ENCODE results near the gene ANXA8. TPM values are rescaled to one million over a fixed set of nuclear protein-coding genes. Genes with fewer than 3 reads are reported as not detected.
"Not testable (repeated sequence)": the region's sequence is repeated elsewhere in the genome, so short reads cannot be mapped to it uniquely, and the experiment has no call there.

The ANXA8 gene
- total RNA-seq, 4 donors from 2014 or later: 101 to 213 (median 180) TPM

- WGBS, 2 donors: no CpG with 5 or more reads among the region's 11 CpGs
- DNase-seq; H3K4me1 ChIP-seq; H3K9me3 ChIP-seq; H3K27me3 ChIP-seq; intact Hi-C loops (cut with DNase I); H3K36me3 ChIP-seq; H3K27ac ChIP-seq; H3K4me3 ChIP-seq: not testable (repeated sequence)
Measured at GRCh38 chr10:47477078-47477477, 6.8 kb downstream of the ANXA8 start.

- H3K9me3 ChIP-seq; H3K27me3 ChIP-seq; H3K4me3 ChIP-seq; H3K27ac ChIP-seq; intact Hi-C loops (cut with DNase I); H3K4me1 ChIP-seq; H3K36me3 ChIP-seq; DNase-seq: not testable (repeated sequence)
- 80 to 100% methylated on average over 1 to 3 of the region's 5 CpGs for WGBS, 2 donors
Measured at GRCh38 chr10:47475101-47475500, 8.8 kb downstream of the ANXA8 start.

GRCh38 chr10:47473516-47473915 lies 10.4 kb downstream of the ANXA8 start:
- H3K36me3 ChIP-seq; intact Hi-C loops (cut with DNase I); H3K4me3 ChIP-seq; H3K9me3 ChIP-seq; H3K27ac ChIP-seq; H3K27me3 ChIP-seq; H3K4me1 ChIP-seq; DNase-seq: not testable (repeated sequence)
- no CpG with 5 or more reads among the region's 7 CpGs for WGBS, 2 donors

GRCh38 chr10:47472647-47473046 lies 11.3 kb downstream of the ANXA8 start:
- intact Hi-C loops (cut with DNase I); H3K4me3 ChIP-seq; H3K27me3 ChIP-seq; H3K27ac ChIP-seq; DNase-seq; H3K4me1 ChIP-seq; H3K36me3 ChIP-seq; H3K9me3 ChIP-seq: not testable (repeated sequence)
- WGBS, 2 donors: no CpG with 5 or more reads among the region's 3 CpGs

GRCh38 chr10:47472072-47472471 lies 11.8 kb downstream of the ANXA8 start:
- intact Hi-C loops (cut with DNase I); H3K4me3 ChIP-seq; H3K27me3 ChIP-seq; H3K36me3 ChIP-seq; H3K27ac ChIP-seq; H3K9me3 ChIP-seq; DNase-seq; H3K4me1 ChIP-seq: not testable (repeated sequence)
- WGBS, 2 donors: no CpG with 5 or more reads among the region's 5 CpGs

GRCh38 chr10:47468731-47469528 lies 15.0 kb downstream of the ANXA8 start:
- H3K27me3 ChIP-seq; intact Hi-C loops (cut with DNase I); H3K36me3 ChIP-seq; H3K4me3 ChIP-seq; H3K9me3 ChIP-seq; H3K27ac ChIP-seq; H3K4me1 ChIP-seq; DNase-seq: not testable (repeated sequence)
- 86 to 100% methylated on average over 1 to 7 of the region's 20 CpGs for WGBS, 2 donors

GRCh38 chr10:47467957-47468356 lies 16.0 kb downstream of the ANXA8 start:
- H3K27ac ChIP-seq; H3K36me3 ChIP-seq; H3K27me3 ChIP-seq; H3K4me1 ChIP-seq; intact Hi-C loops (cut with DNase I); H3K4me3 ChIP-seq; DNase-seq; H3K9me3 ChIP-seq: not testable (repeated sequence)
- no CpG with 5 or more reads among the region's 7 CpGs for WGBS, 2 donors

GRCh38 chr10:47467458-47467857 lies 16.5 kb downstream of the ANXA8 start:
- H3K27me3 ChIP-seq; H3K36me3 ChIP-seq; intact Hi-C loops (cut with DNase I); H3K4me3 ChIP-seq; DNase-seq; H3K9me3 ChIP-seq; H3K4me1 ChIP-seq; H3K27ac ChIP-seq: not testable (repeated sequence)
- WGBS, 2 donors: 100% methylated on average over 1 of the region's 5 CpGs

- DNase-seq; H3K27ac ChIP-seq; H3K27me3 ChIP-seq; H3K4me3 ChIP-seq; intact Hi-C loops (cut with DNase I); H3K9me3 ChIP-seq; H3K36me3 ChIP-seq: not testable (repeated sequence)
- 48 to 54% methylated on average over 5 to 8 of the region's 14 CpGs for WGBS, 2 donors
- peaks cover 0 to 11% (median 0%) of the 10 kb centered on the region in 3 donors for H3K4me1 ChIP-seq
Measured at GRCh38 chr10:47465216-47465917, 18.5 kb downstream of the ANXA8 start.

GRCh38 chr10:47462577-47463358 lies 21.1 kb downstream of the ANXA8 start:
- DNase-seq; H3K27me3 ChIP-seq; intact Hi-C loops (cut with DNase I): not testable (repeated sequence)

More at GRCh38 chr10:47462577-47463358, 21.1 kb downstream of the ANXA8 start:
- not testable (repeated sequence) for H3K4me3 ChIP-seq, H3K9me3 ChIP-seq, H3K36me3 ChIP-seq, H3K27ac ChIP-seq
- WGBS, 2 donors: no CpG with 5 or more reads among the region's 9 CpGs
- H3K4me1 ChIP-seq: peaks cover 0 to 11% (median 0%) of the 10 kb centered on the region in 3 donors

All from esophagus squamous epithelium (tissue), 5 donors.